Liver (tissue), 9 donors: ENCODE data around the gene EPHA6. TPM values are rescaled to one million over a fixed set of nuclear protein-coding genes. Genes with fewer than 3 reads are reported as not detected.

ENCODE experiments used
- DNase-seq: peaks from one replicate; pipeline ENCODE4 v3.0.0-alpha.2; 2017; ENCODE audit warnings: low spot score
- H3K27ac ChIP-seq, 2 donors: one replicate each; pipeline ENCODE4 v1.7.0; 2013; ENCODE audit warnings: inconsistent platforms in 2 of 2, low read length in 2 of 2, control low read depth in 1 of 2, low read depth in 1 of 2, mild to moderate bottlenecking in 1 of 2
- H3K27me3 ChIP-seq, 4 donors: one replicate each; pipeline versions ENCODE4 v1.6.1 to v1.7.0; 2013; ENCODE audit warnings: low read length in 3 of 4, inconsistent platforms in 1 of 4, mild to moderate bottlenecking in 1 of 4, moderate library complexity in 1 of 4; ENCODE audit not compliant: control insufficient read depth in 4 of 4, insufficient read depth in 4 of 4
- H3K36me3 ChIP-seq, 4 donors: one replicate each; pipeline versions ENCODE4 v1.6.1 to v1.7.0; 2013; ENCODE audit warnings: low read length in 3 of 4, mild to moderate bottlenecking in 3 of 4, low read depth in 1 of 4, moderate library complexity in 1 of 4; ENCODE audit not compliant: control insufficient read depth in 4 of 4, insufficient read depth in 3 of 4
- H3K4me1 ChIP-seq, 4 donors: one replicate each; pipeline versions ENCODE4 v1.6.1 to v1.7.0; 2013; ENCODE audit warnings: low read length in 3 of 4, mild to moderate bottlenecking in 3 of 4, moderate library complexity in 1 of 4; ENCODE audit not compliant: control insufficient read depth in 4 of 4, insufficient read depth in 4 of 4
- H3K4me3 ChIP-seq, 3 donors: one replicate each; pipeline versions ENCODE4 v1.6.1 to v1.7.0; 2013; ENCODE audit warnings: low read length in 3 of 3, control low read depth in 1 of 3, low read depth in 1 of 3, mild to moderate bottlenecking in 1 of 3
- H3K9ac ChIP-seq, 2 donors: one replicate each; pipeline ENCODE4 v1.7.0; 2013; ENCODE audit warnings: low read length in 2 of 2, mild to moderate bottlenecking in 2 of 2, moderate library complexity in 2 of 2, control low read depth in 1 of 2, low read depth in 1 of 2
- H3K9me3 ChIP-seq, 4 donors: one replicate each; pipeline versions ENCODE4 v1.6.1 to v1.7.0; 2013; ENCODE audit warnings: low read length in 3 of 4; ENCODE audit not compliant: control insufficient read depth in 4 of 4
- EGR1 ChIP-seq, 2 donors: IDR thresholded peaks; 2 replicates each; pipeline ENCODE4 v1.6.1; 2016 to 2018; ENCODE audit warnings: antibody characterized with exemption in 2 of 2, low read depth in 2 of 2
- FOXA2 ChIP-seq: IDR thresholded peaks from 2 replicates; pipeline ENCODE4 v1.6.1; 2016; ENCODE audit warnings: antibody characterized with exemption
- GABPA ChIP-seq, 2 donors: IDR thresholded peaks in 1 of 2; conservative IDR thresholded peaks in 1 of 2; 2 replicates each; pipeline ENCODE4 v1.6.1; 2016; ENCODE audit warnings: antibody characterized with exemption in 2 of 2, mild to moderate bottlenecking in 1 of 2, moderate library complexity in 1 of 2
- HNF4G ChIP-seq: IDR thresholded peaks from 2 replicates; pipeline ENCODE4 v1.6.1; 2016; ENCODE audit warnings: antibody characterized with exemption
- RAD21 ChIP-seq, 2 donors: IDR thresholded peaks; 2 replicates each; pipeline ENCODE4 v1.6.1; 2016; ENCODE audit warnings: antibody characterized with exemption in 2 of 2, mild to moderate bottlenecking in 2 of 2
- REST ChIP-seq: IDR thresholded peaks from 2 replicates; pipeline ENCODE4 v1.6.1; 2016; ENCODE audit warnings: antibody characterized with exemption, mild to moderate bottlenecking
- RXRA ChIP-seq, 2 donors: IDR thresholded peaks; 2 replicates each; pipeline ENCODE4 v1.6.1; 2017 to 2018; ENCODE audit warnings: antibody characterized with exemption in 2 of 2, mild to moderate bottlenecking in 1 of 2
- TAF1 ChIP-seq: conservative IDR thresholded peaks from 2 replicates; pipeline ENCODE4 v1.6.1; 2016; ENCODE audit warnings: antibody characterized with exemption, mild to moderate bottlenecking
- YY1 ChIP-seq: IDR thresholded peaks from 2 replicates; pipeline ENCODE4 v1.6.1; 2016; ENCODE audit warnings: antibody characterized with exemption, mild to moderate bottlenecking
- WGBS: extraction: QIAGEN DNeasy Blood & Tissue Kit; methylation state at CpG from one replicate; pipeline ENCODE4 v1.1.7; 2013; 5-methylcytosine and 5-hydroxymethylcytosine counted together
- polyA plus RNA-seq, 2 donors: library from polyadenylated mRNA; stranded (reverse) in 1 of 2; unstranded in 1 of 2; fragments of 200-250 nt in 1 of 2; fragments of >200 nt in 1 of 2; fragmentation: Nextera tagmentation in 1 of 2; extraction: Ambion mirVana in 1 of 2; gene quantifications; one replicate each; pipeline versions ENCODE4 v1.2.1 to v1.2.3, GENCODE V29; 2013 to 2015
- total RNA-seq, 2 donors: library from RNA; depleted of rRNA; stranded (reverse); fragments of >200 nt; gene quantifications; one replicate each; pipeline ENCODE4 v1.2.3, GENCODE V29; 2014
- TF ChIP-seq, protein P1 (sequence below): IDR thresholded peaks from 2 replicates; pipeline ENCODE4 v1.6.1; 2016; ENCODE audit warnings: antibody characterized with exemption
- TF ChIP-seq, protein P2 (sequence below): IDR thresholded peaks from 2 replicates; pipeline ENCODE4 v1.6.1; 2016; ENCODE audit warnings: antibody characterized with exemption
- TF ChIP-seq, protein P3 (sequence below): fragments of 150-350 bp; IDR thresholded peaks from 2 replicates; pipeline ENCODE4 v1.5.1; 2017; ENCODE audit warnings: improper control_type of control experiment, low read depth, low read length; ENCODE audit not compliant: missing input control
- donor health status: healthy.
- donor health status: healthy.
- donor health status: healthy.
- donor health status: healthy.
- donor health status: healthy.

Gene EPHA6
- total and polyA plus RNA-seq, 4 donors, result 0.05 to 0.17 (median 0.05) TPM; not detected in 1

GRCh38 chr3:97552186-97552585 lies 737.8 kb downstream of the EPHA6 start:
- no peaks in the 10 kb centered on the region for H3K27me3 ChIP-seq
- no peaks in the 10 kb centered on the region for H3K36me3 ChIP-seq
- no peak overlapping the region for H3K27ac ChIP-seq
- H3K9me3 ChIP-seq, result no peaks in the 10 kb centered on the region
- no peak overlapping the region for H3K9ac ChIP-seq
- H3K4me3 ChIP-seq, result no peak overlapping the region
- TF ChIP-seq, protein P1, sequence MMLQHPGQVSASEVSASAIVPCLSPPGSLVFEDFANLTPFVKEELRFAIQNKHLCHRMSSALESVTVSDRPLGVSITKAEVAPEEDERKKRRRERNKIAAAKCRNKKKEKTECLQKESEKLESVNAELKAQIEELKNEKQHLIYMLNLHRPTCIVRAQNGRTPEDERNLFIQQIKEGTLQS, result no peak
- TF ChIP-seq YY1 (no peak), EGR1 (IDR thresholded peaks at IDR 0.05; ENCODE audit: low read depth in 2 of 2) (no peak), RXRA (IDR thresholded peaks at IDR 0.05) (no peak), RAD21 (IDR thresholded peaks at IDR 0.05) (no peak), TAF1 (no peak), REST (no peak), HNF4G (no peak), FOXA2 (no peak)
- TF ChIP-seq, protein P2, sequence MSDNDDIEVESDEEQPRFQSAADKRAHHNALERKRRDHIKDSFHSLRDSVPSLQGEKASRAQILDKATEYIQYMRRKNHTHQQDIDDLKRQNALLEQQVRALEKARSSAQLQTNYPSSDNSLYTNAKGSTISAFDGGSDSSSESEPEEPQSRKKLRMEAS, result no peak
- DNase-seq, result no peak
- H3K4me1 ChIP-seq, result no peaks in the 10 kb centered on the region

DNA sequence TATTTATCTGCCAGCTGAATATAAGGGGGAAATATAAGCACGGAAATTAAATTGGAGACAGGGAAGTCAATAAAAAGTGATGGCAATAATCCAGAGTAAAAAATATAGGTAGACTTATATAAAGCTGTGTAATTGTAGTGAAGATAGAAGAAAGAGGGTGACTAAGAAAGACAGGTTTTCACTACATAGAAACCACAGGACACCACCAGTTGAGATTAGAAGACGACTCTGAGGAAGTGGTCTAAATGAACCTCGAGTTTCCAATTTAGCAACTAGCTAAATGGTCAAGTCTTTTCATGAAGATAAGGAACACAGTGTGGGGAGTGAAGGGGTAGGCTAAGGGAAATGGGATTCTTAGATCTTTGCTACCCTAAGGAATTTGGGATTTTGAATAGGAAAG lies 761.3 kb downstream of the EPHA6 start:
- no peaks in the 10 kb centered on the region for H3K4me1 ChIP-seq
- H3K27me3 ChIP-seq, result no peaks in the 10 kb centered on the region
- H3K9ac ChIP-seq, result no peak overlapping the region
- H3K36me3 ChIP-seq, result no peaks in the 10 kb centered on the region
- WGBS, result 58% methylated on average over 3 of the region's 3 CpGs
- no peak overlapping the region for H3K4me3 ChIP-seq
- no peaks in the 10 kb centered on the region for H3K9me3 ChIP-seq
- TF ChIP-seq YY1 (no peak), GABPA (IDR thresholded peaks at IDR 0.05 in 1 of 2, conservative IDR thresholded peaks at IDR 0.05 in 1 of 2) (no peak)
- TF ChIP-seq, protein P1, result no peak
- no peak for DNase-seq
- no peak overlapping the region for H3K27ac ChIP-seq

DNA sequence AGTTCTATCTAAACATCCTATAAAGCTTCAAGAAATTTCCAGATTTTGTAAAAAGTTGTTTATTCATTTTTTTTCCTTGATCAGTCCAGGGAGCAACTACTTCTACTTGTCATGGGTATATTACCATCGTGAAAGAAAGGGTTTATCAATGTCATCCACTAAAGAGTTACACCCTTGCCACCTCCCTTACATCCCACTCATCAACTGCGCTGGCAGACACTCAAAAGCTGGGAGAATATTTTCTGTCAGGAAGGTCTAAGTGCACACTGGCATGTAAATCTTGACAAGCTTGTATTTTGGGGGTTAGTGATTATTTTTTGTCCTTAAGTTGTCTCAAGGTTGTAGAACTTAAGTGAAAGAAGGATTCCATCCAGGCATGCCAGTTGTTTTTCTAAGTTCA lies 761.8 kb downstream of the EPHA6 start:
- Histone ChIP-seq H3K4me3 (no peak overlapping the region), H3K9me3 (no peaks in the 10 kb centered on the region), H3K4me1 (no peaks in the 10 kb centered on the region), H3K27ac (no peak overlapping the region), H3K27me3 (no peaks in the 10 kb centered on the region), H3K36me3 (no peaks in the 10 kb centered on the region), H3K9ac (no peak overlapping the region)
- no peak for DNase-seq
- 46% methylated on average over 2 of the region's 2 CpGs for WGBS
- TF ChIP-seq, protein P1, result no peak
- TF ChIP-seq, protein P3, sequence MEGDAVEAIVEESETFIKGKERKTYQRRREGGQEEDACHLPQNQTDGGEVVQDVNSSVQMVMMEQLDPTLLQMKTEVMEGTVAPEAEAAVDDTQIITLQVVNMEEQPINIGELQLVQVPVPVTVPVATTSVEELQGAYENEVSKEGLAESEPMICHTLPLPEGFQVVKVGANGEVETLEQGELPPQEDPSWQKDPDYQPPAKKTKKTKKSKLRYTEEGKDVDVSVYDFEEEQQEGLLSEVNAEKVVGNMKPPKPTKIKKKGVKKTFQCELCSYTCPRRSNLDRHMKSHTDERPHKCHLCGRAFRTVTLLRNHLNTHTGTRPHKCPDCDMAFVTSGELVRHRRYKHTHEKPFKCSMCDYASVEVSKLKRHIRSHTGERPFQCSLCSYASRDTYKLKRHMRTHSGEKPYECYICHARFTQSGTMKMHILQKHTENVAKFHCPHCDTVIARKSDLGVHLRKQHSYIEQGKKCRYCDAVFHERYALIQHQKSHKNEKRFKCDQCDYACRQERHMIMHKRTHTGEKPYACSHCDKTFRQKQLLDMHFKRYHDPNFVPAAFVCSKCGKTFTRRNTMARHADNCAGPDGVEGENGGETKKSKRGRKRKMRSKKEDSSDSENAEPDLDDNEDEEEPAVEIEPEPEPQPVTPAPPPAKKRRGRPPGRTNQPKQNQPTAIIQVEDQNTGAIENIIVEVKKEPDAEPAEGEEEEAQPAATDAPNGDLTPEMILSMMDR, result no peak
